NCI-H2081 treated with DMSO at 0.1 percent for 48 hours (cell line): Measurements from ENCODE around the gene ZNF521.

Experiments
- DNase-seq: peaks from one replicate; lab custom pipeline; 2025; lab: John Stamatoyannopoulos, UW

The ZNF521 gene

DNA sequence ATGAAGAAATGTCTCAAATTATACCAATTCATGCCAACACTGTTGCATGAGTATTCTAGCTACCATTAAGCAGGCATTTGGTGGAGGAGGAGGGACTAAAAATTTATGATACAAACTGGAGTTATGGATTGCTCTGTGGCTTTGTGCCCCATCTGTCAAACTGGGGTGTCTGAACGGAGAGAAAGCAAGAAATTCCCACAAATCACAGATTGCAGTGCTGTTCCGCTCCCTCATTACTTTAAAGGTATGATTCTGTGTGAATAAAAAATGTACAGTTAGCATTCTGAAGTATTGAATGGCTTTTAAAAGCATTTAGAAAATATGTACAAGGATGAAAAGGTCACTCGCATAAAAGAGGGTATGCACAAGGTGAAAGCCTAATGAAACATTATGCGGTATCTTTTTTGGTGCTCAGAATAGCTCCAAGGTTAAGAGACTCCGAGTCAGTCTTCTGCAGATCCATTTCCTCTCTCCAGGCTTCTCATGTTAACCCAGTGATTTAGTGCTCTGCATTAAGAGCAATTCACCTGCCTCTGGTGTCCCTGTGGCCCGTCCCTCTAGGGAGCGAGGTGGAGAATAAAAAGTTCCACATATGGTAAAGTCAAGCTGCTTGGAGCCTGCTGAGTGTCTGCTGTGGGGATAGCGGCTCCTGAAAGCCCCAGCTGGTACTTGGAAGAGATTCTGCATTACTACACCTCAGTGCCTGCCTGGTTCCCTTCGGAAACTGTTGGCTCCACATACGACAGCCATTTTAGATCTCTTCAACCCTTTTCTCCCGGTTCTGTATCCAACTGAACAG is 184.2 kb downstream of the ZNF521 start:
- no peak for DNase-seq

DNA sequence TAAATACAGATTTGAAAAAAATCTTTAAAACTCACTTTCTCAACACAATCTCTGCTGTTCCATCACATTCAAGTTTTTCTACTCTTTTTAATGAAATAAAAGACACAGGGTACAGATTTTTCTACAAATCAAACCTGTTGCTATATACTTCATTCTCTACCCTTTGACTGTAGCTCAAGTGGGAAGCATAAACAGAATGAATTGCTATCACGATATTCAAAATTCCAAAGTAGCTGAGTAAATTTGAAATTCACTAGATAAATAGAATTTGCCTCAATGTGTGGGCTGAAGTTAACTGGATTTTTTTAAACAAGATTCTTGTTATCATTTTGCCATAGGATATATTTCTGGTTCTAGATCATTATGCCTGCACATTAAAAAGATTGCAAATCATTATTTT is 185.9 kb downstream of the ZNF521 start:
- DNase-seq: no peak

DNA sequence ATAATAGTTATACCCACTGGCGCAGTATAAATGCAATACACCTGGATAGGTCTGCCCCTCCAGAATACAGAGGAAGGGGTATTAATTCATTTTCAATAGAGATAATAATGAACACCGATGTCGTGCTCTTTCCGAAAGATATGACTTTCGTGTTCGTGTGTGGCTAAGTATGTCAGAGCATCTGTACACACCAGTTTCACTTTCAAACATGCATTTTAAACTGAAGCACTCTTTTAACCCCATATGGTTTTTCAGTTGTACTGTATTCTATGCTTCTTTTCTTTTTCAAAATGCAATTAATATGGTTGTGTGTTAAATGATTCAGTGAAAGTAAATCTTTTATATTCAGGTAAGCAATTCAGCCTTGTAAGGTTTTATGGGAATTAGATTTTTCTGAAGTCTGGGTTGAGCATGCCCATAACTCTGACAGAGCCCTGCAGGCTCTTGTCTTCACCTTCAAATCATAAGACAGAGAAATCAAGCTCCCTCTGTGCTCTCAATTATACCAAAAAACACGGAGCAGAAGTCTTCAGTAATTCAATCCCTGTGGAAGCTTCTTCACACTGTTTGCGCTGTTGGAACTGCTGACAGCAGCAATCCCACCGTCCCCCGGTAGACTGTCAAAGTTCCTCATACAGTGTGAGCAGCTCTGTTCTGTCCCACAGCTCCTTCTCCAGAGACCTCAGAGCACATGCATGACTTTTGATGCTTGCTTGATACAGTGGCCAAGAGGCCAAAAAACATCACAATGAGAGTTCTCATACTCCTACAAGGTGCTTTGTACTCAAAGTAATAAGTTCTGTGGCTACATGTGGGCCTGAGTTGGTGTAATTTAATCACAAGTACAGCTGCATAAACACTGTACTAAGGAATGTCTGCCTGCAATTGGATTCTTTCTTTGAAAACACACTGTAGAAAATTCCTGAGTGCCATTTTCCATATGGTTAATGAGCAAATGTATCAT is 186.8 kb downstream of the ZNF521 start:
- no peak for DNase-seq

DNA sequence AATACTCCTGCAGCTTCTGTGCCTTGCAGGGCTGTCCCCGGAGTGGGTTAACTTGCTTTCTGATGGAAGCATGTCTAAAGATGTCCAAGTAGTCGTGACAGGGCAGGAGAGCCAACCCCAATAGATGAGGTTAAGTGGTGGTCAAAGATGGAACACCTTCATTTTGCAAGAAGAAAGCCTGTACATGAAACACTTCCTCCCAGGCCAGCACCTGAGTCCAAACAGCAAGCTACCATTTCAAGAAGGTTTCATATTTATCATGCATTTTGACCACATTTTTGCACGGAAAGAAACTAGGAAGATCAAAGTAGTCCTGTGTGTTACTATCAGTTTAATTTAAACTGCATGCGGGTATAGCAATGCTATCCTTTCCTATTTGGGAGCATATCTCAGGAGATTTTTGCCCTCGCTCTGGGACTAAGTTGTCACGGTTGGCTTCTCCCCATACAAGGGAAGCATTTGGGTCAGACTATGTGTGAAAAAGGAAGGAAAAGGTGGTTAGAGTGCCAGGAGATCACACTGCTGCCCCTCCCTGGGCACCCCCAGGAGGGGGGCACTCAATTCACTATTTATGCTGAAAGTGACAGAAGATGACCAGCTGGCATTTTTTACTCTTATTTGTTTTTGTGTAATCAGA is 187.6 kb downstream of the ZNF521 start:
- DNase-seq: no peak

DNA sequence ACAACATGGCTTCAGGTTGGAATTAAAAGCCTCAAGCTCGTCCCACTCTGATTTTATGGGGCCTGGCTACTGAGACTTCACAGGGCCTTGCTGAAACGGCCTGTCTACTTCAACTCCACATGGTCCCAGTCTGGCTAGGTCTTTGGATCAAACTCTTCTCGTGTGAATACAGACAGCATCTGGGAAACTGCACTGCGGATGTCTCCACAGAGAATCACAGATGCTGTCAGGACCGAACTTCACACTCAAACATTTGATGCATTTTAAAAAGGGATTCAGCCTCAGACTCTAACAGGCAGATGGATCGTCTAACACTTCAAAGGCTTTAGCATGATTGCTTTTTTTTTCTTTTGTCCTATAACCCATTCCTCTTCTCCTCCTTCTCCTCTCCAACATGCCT is 198.5 kb downstream of the ZNF521 start:
- no peak for DNase-seq

DNA sequence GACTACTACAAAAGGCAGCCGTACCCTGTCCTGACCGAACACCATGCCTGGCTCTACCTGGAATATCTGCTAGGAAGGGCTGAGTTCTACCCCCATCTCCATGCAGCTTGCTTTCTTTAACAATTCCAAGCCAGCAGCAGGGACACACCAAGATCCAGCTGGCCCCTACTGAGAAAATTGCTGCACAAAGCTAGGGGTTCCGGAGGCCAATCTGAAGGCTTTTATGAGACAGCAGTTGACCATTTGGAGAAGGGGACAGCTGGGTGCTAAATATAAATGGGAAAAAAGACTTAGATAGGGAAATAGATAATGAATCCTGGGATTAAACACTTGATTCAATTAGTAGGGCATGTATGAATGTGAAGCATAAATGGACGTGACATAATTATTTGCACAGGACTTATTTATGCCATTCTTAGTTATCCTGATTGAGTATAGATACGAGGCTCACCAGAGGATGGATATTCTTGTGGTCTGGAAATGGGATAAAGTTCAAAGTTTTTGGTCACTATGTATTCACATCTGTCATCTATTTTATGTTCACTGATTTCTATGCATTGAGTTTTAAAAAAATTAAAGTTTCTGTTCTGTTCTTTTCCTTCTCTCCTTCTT is 204.0 kb downstream of the ZNF521 start:
- no peak for DNase-seq

DNA sequence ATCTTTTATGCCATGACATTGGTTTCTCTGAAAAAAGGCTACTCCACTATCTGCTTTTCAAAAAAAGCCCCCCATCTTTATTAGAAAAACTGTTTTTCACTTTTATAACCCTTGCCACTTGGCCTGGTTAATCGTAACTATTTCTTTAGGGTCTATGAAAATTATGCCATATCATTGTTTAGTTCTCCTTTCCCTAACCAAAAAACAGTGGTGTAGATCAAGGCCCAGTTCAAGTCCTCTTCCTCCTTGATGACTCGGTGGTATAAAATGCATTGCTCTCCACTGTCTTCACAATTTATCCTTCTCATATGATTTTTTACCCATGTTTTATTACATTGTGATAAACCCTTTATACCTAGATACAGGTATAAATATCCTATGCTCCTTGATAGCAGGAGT is 205.5 kb downstream of the ZNF521 start:
- no peak for DNase-seq

DNA sequence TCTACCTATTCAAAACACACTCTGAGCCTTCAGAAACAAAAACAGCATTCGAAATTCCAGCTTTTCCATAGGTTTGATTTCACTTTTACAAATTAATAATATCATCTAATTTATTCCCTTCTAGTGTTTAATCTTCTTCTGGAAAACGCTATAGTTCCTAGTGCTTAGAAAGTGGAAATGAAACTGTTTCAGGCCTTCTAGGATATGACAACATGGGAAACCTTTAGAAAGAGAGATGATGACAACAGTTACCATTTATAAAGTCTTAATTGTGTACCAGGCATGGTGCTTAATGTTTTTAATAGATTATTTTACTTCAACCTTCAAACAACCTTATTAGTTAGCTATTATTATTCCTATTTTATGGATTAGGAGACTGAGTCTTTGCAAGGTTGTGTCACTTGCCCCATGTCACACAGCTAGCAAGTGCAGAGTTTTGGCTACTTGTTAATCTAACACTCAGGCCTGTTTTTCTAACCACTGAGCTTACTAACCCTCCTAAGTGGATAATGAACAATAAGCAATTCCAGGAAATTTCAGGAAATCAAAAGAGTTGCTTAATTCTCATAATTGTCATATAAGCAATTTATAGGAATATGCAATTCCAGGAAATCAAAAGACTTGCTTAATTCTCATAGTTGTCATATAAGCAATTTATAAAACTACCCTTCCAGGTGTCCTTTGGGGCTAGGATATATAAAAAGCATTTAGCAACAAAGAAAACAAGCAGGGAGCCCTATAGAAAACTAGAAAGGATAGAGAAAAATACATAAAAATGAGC is 206.0 kb downstream of the ZNF521 start:
- no peak for DNase-seq

DNA sequence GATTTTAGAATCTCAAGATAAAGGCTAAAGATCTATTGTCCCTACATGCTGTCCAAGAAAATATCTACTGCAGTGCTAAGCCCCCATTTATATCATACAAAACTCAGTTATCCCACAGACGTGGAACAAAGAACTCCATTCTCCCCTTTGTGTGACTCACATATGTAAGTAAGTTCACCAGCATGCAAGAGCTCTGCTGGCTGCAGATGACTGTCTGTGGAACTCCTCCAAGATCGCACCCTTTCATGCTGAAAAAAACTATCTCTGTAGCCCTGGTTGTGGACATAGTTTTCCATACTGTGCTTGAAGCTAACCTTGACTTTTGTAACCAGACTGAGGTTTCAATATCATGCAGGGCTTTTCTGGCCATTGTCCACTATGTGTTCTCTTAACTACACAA is 207.1 kb downstream of the ZNF521 start:
- no peak for DNase-seq

DNA sequence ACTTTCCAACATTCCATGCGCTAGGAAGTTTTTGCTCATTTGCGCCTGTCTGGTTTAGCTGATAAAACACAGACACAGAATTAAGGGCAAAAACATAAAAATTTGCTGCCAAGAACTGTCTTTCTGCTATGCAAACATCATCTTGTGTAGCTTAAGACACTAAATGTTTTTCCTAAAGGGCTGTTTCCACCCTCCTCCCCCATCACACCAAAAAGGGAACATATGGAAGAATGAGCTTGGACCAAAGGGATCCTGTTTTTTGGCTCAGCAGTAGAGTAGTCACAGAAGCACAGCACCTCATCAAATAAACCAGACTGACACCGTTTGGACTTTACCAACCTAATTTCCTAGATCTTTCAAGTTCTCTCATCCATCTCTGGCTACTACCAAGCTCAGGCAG is 210.1 kb downstream of the ZNF521 start:
- DNase-seq: no peak

DNA sequence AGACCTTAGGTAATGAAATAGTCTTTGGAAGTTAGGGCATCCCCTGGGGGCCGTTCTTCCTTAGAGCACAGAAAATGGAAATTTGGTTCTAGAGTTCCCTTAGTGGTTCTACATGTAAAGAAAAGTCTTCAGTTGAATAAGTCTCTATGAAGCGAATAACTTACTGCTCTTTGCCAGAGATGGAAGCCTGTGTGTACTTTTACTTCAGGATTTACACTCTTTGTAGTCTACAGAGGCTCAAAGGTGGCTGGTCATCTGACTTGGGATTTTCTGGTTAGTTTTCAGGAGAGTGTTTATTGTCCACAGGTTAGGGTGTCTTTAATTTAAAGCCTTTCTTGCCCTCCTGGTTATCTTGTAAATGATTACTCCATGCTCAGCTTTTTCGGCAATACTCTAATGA is 210.6 kb downstream of the ZNF521 start:
- no peak for DNase-seq

DNA sequence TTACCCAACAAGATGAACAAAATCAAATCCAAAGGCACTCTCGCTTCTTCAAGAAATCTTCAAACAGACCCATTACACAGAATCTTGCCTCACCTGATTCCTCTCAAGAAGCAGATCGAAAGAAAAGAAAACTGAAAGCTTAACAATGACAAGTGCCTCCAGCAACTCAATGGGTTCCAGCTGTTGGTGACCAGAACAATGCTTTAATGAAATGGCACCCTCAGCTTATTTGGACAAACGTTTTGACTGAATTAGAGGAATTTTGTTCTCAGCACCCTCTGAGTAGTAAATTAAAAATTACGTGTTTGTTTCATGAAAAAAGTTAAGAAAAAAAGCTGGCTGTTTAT is 211.0 kb downstream of the ZNF521 start:
- DNase-seq: no peak

DNA sequence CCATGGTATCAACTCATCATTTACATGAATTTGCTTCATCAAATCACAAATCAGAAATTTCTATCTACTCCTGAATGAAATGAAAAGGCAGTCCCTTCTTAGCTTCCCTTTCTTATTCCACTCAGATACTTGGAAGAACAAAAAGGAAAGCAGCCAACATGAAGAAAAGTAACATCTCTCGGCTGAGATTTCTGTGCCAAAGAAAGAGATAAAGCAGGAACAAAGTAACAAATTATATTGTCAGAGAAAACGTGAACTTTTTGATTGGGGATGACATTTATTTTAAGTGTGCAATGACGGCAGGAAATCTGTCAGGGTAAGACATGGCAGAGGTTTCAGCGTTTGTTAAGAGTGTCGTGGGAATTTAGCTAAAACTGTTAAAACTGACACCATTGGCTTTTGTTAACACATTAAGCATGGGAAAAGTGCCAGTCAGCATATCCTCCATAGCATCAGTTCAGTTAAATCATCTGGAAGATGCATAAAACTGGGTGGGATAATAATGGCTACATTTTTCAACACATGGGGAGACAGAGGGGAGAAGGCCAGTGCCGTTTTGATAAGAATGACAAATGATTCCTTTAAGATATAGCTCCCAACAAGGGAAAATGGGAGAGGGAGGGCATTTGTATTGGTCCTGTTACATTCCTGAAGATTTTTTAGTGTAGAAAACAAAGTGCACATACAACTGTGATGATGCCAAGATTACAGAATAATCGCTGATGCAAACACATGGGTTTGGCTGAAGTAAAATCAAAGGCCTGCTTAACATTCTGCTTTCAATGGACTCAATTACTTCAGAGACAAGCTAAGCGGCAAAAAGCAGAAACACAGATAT is 211.6 kb downstream of the ZNF521 start:
- no peak for DNase-seq

DNA sequence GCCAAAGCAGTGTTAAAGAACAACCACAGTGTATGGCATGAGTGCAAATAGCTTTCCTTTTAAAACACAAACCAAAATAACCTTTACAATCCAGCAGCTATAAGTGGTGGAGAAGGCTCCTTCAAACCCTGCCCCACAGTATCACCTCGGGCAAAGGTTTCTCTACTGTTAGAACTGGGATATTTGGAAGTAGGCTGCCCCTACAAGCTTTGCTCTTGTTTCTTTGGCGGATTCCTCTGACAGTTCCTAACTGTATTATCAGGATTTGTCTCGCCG is 214.8 kb downstream of the ZNF521 start:
- no peak for DNase-seq

DNA sequence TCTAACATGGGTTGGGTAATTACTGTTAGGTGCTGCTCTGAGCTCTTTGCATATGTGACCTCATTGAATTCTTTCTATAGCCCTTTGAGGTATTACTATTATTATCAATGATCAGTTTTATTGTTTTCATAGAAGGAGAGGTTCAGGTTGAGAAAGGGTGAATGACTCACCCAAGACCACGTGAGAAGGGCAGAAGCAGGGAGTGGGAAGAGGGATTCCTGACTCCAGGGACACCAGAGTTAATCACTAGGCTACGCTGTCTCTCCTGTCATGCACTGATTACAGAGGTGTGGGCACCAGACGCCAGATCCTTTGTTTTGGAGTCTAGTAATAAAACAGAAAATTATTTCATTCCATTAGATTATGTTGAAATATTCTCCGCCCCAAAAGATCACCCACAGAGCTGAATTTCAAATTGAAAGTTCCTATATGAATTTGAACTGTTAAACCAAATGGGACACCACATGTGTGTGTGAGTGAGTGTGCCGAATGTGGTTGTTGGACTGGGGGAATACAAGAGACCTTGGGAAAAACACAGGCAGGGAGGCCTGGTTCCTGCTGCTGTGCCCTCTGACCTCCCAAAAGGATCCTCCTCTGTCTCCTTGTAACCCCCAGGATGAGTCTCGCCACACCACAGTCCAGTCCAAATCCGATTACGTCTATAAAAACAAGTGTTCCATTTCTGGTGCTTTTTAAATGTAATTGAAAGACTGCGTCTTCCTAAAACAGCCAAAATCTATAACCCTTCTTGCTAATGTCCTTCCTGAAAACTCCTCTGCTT is 215.4 kb downstream of the ZNF521 start:
- no peak for DNase-seq

DNA sequence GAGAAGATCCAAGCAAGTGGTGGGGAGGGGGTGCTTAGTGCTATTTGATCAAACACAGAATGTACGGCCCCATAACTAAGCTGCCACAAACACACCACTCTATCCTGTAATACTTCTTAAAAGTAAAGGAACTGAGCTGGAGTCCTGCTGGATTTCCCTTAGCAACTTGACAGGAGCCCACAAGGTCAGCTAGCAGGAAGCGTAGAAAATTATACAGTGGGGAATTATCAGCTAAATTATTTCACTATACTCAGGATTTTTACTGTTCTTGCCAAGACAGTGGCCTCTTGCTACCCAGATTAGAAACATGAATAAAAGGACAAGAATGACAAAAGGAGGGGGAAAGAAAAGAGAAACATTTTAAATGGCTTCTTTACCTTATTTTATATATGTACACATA is 217.1 kb downstream of the ZNF521 start:
- DNase-seq: no peak

DNA sequence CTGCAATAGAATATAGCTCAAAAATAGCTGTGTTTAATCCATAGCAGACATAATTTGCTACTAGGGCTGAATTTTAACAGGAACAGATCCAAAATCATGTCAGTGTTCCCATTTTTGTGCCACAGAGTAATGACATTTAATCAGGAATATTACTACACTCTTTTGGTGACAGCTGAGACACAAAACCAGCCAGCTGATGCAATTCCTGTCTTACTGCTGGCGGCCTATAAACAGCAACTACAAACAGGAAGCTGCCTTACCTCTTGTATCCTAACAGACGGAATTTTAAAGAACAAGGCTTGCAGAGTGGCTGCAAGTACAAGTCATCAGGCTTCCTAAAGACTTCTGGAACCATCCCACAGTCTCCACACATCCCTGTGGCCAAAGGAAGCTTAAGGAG is 218.1 kb downstream of the ZNF521 start:
- no peak for DNase-seq

DNA sequence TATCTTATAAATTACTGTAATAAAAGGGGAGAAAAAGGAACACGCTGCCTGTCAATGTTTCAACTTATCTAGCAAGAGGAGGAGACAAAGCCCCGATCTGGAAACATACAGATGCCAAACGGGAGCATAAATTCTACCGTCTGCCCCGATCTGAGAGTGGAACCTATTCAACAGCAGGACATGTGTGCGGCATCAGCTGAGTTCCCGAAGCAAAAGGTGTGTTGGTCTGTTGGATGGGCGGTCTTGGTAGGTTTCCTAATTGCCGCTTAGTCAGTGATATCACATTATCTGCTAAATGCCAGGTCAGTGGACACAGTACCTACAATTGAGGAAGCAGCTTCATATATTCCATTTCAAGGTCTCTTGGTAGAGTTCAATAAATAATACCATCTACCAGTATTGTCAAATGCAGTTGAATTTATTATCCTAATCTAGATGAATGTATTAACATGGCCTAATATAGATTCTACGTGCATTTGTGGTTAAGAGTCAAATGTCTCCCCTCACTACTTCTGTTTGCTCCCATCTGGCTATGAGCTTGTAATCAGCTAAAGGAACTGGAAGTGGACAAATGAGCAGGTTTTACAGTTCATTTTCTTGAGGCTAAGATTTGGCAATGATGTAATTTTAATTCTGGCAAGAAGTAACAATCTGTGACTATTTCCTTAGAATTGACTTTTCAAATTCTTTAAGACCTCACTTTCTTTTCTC is 219.0 kb downstream of the ZNF521 start:
- no peak for DNase-seq

DNA sequence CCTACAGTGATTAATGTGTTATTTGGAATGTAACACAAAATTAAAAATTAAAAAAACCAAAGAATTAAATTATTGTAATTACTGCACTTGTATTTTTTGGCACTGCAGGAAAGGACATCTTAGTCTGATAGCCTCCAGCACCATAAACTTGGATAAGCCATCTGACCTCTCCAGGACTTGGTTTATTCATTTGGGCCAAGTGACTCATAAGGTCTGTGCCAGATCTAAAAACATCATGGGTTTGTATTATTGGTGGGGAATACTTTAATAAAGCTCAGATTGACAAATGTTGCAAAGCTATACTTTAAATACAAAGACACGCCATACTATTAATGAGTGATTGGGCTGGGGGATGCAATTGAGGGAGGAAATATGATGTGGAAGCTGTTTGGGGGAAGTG is 225.2 kb downstream of the ZNF521 start:
- no peak for DNase-seq

DNA sequence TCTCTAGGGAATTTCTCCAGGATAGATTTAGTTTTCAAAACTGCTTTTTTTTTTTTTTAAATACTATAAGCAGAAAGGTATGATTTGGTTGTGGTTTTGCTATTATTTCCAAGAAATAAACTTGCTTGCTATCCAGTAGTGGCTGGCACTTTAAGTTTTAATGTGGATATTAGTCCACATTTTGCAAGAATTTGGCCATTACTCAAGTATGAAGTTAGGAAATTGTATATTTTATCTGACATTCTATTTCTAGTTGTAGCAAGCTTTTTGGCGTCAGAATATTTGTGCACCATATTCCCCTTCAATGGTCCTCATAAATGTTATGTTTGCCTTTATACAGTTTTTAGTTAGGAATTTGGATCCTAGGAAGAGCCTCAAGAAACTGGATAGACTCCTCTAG is 226.3 kb downstream of the ZNF521 start:
- no peak for DNase-seq
